ENCODE data around the gene CGNL1.

The CGNL1 gene

DNA sequence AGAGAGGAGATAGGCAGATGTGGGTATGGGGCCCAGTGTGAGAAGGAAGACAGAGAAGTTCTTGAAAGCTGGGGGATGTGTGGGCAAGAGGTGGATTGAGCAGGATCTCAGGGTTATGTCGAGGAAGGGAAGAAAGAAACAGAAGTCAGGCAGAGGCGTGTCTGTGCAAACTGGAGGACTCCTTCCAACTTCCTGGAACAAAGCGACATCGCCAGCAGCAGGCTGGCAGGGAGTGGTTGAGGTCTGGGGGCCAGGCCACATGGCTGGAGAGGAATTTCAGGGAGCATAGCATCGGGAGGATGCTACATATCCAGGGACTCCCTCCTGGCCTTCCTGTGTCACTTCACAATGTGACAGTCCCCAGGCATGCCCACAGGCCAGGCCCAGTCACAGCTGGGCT is 172.5 kb downstream of the CGNL1 start:
- no peak for DNase-seq (ENCODE audit: low read depth)

DNA sequence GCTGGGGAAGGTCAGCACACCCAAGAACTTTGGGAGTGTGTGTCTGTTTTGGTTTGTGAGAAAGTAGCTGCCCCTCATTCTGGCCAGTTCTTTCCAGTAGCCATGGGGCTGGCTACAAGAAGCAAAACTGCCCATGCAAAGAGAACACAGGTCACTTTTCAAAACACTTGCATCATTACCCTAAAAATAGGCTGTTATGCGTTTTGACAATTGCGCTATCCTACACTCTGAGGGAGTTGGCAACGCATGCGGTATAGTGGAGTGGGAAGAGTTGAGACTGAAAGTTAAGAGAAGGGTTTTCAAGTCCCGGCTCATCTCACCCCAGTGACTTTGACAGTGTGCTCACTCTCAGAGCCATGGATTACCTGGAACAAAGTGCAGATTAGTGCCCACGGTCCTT is 173.6 kb downstream of the CGNL1 start:
- DNase-seq (ENCODE audit: low read depth), result no peak

DNA sequence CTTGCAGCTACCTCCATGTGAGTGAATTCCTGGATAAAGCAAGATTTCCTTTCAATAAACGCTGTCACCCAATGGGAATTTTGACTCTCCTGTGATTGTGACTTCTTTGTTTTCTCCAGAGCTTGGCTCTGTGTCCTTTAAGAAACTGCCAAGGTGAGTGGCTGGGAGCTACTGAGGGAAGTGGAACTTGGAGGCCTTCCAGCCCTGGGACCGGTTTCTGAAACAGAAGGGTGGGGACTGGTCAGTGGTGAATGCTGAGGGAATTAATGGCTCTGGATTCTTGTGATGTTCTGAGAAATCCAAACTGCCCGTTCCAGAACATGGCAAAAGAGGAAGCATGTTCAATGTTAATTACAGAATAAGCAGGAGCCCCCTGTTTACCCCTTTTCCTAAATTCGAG is 174.3 kb downstream of the CGNL1 start:
- DNase-seq (ENCODE audit: low read depth), result no peak

DNA sequence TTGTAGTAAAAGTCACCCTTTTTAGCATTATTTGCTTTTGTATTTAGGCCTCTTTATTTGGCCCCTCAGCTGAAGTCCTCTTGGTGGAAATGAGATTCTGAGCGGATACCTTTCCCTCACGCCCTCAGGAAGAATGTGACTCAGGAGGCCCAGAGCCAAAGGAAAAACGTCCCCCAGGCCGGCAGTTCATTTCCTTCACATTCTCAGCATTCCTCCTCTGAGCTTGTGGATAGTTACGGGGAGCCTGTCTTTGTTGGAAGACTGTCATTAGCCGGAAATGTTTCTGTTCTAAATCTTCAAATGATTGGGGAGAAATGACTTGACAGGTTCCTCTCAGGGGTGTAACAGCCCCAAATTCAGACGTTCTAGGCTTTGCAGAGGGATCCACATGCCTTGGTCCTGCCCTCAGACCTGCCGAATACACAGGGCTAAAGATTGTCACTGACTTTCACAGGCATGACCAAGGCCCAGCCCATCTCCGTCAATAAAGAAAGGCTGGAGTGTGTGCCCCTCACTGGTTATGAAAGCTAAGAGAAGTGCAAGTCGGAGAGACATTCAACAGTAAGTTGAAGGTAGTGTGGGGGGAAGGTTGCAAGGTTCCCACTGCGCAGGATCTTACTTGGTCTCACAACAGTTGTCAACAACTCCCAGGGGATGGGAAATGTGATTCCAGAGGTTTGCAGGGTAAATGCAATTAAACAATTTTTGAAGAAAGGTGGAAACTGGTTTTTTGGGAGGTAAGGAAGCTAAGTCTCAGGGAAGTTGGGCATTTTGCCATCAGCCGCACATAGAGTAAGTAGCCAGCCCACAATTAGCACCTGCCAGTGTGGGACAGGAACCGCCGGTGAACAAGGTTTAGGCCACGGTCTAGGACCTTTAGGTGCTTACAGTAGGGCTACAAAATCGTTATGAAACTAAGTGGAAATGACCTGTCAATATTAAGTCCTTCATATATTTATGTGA is 175.7 kb downstream of the CGNL1 start:
- DNase-seq (ENCODE audit: low read depth), result peak; percentile 45

DNA sequence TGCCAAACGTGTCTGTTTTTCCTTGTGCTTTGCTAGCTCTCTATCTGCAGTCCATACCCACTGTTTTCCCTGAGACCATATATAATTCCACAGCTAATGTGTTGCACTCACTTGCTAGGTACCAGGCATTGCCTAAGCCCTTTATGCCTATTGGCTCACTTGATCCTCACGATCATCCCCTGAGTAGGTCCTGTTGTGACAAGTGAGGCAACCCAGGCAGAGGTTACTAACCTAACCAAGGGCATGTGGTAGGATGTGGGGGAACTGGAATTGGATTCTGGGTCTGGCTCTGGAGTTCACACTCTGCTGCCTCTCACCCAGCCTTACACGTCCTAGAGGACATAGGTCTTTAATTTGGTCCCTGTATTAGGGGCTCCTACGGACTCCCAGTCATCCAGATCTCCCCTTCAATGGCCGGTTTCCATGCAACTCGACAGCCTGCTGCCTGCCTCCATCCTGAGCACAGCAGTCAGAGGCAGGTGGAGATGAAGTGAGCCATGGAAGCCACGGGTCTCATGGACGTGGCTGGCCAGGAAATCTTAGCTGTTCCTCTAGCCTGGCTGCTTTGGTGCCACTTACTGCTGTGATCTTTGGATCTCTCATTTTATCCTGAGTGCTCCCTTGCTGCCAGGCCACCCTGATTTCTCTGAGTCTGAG is 176.5 kb downstream of the CGNL1 start:
- no peak for DNase-seq (ENCODE audit: low read depth)

DNA sequence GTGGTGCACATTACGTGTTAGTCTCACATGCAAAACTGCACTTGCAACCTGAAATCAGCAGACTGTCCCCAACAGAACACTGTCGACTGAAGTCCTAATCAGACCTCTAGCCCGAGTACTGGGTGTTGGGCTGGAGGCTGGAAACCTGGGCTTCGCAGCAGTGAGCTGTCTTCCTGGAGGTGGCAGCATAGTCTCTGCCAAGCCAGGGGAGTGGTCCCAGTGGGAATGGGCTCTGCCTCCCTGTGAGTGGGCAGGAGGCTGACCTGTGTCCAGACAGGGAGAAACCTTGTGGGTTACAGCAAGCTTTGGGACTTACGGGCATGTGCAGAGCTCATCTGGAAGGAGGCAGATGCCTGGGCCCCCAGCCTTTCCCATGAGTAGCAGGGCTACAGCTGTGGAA is 177.2 kb downstream of the CGNL1 start:
- no peak for DNase-seq (ENCODE audit: low read depth)

DNA sequence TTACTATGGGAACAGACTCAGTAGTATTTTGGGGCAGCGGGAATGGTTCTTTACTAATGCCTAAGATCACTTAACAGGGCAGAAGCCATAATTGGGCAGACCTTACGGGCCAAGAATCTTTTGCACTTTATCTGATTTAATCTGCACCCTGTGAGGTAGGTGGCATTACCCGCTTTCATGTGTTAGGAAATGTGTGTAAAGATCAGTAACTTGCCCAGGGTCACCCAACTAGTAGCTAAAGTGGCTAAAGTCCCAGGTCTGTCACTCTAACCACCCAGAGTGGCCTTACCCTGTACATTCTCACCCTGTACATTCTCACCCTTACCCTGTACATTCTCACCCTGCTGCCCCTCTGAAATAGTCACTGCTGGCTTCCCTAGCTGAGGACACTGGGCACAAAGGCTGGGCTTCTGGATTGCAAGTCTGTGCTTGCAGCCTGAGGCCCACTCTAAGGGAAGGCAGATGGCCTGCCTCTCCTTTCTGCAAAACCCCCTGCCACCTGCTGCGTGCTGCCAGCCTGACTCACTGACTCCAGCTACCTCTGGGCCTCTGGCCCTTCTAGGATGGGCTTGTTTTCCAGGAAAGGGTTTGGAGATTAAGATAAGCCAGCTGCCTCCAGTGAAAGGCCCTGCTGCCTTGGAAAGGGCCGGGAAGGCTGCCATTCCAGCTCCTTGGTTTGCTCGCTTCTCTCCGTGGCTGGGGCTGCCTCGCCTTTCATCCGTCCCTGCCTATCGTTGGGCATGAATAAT is 177.9 kb downstream of the CGNL1 start:
- DNase-seq (ENCODE audit: low read depth), result no peak

DNA sequence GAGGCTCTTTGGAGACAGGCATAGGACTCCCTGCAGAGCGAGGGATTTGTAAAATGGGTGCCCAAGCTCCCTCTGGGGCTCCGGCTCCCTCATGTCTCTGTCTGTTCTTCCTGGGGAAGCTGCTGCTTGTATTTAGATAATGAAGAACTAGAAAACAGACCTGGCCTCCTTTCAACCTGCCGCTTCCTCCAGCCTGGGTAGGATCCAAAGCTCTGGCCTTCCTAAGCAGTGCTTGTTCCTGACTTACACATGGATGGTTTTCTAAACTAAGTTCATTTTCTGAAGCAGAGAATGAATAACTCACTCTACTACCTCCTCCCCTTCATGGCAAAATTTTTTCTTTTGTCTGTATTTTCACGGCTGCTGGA is 178.5 kb downstream of the CGNL1 start:
- no peak for DNase-seq (ENCODE audit: low read depth)

DNA sequence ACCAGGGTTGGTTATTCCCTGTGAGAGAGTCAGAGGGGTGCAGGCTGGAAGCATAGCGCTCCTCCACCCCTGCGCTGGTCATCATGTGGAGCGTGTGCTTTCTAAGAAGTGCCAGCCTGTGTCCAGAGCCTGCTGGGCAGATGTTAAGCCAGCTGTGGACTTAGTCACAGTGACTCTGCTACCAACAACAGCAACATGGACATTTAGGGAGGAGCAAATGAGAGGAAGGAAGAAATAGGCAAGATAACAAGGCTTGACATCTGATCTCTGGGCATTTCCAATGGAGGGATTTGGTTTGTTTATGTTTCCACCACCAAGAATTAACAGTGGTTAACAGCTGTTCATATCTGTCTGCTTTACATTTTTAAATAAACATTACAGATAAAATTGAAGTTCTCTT is 179.0 kb downstream of the CGNL1 start:
- no peak for DNase-seq (ENCODE audit: low read depth)

DNA sequence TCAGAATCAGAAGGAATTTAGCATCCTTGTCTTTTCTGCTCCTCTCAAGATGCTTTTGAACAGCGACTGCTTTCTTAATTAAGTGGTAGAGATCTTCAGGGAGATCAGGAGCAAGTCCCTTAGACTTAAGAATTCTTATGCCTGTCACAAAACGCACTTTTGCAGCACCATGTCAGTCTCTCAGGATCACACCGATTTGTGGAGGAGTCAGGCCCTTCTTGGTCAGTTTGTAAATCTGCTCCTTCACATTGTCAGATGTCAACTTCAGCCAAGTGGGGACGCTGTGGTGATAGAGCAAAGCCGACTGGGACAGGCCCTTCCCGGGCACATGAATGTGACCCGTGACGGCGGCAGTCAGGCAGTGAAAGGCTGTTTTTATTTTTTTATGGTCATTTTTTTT is 179.7 kb downstream of the CGNL1 start:
- no peak for DNase-seq (ENCODE audit: low read depth)

DNA sequence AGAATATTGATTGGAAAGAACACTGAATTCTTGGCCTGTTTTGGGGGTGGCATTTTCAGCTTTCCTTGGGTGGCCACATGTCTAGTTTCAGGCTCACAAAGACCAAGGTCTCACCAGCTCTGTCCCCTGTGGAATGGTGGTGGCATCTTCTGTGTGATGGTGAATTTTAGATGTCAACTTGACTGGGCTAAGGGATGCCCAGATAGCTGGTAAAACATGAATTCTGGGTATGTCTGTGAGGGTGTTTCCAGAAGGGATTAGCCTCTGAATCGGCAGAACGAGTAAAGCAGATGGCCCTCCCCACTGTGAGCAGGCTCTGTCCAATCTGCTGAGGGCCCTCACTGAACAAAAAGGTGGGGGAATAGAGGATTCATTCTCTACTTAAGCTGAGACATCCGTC is 181.0 kb downstream of the CGNL1 start:
- no peak for DNase-seq (ENCODE audit: low read depth)

DNA sequence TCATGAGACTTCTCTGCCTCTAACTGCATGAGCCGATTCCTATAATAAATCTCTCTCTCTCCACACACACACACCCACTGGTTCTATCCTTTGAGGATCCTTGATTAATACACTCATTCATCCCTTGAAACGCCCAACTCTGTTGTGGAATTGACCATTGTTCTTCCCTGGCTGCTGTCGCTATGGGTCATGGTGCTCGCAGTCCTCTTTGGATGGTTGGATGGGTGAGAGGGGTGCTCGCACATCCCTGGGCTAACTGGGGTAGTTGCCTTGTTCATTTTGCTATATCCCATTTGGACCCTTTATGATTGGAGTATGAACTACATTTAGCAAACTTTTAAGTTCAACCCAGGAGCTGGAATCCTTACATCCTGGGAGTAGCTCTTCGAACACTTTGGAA is 181.5 kb downstream of the CGNL1 start:
- DNase-seq (ENCODE audit: low read depth), result no peak

DNA sequence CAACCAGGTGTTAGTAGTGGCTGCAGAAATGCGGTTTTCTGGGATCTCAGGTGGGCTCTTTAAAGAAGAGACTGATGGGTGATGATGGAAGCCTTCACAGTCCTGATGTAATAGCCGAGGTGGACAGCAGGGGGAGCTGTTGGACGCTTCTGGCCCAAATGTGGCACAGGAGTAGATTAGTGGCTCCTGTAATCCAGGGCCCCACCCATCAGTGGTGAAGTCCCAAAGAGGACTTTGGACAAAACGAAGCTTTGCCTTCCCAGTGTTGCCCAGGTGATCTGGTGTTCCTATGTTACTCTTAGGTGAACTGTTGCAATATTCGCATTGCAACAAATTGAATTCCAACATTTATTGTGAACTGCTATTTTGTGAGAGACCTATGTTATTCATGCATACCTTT is 183.6 kb downstream of the CGNL1 start:
- DNase-seq (ENCODE audit: low read depth), result no peak

DNA sequence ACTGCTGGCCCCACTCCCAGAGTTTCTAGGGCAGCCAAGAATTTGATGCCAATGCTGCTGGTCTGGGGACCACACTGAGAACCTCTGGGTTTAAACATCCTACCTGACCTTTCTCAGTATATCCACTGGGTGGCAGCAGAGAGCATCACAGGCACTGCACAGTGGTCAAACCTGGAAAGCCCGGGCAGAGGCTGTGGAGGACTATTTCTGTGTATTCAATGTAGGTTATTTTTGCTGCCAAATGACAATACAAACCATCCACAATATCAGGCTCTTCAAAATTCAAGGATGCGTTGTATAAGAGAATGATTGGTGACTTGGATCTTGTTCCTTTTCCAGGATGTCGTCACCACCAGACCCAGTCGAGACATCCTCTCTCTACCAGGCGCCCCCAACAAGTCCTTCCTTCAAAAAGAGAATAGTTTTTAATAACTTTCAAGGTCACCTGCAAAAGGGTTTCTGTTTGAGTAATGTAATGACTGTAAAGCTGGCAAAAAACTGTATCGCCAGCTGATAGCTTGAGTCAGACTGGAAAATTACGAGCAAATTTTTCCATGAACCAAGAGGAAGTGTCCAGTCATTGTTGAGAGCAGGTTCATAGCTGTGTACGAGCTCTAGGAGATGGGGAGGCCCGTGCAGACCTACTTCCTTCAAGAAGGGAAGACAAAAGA is 184.9 kb downstream of the CGNL1 start:
- peak; percentile 34 for DNase-seq (ENCODE audit: low read depth)

DNA sequence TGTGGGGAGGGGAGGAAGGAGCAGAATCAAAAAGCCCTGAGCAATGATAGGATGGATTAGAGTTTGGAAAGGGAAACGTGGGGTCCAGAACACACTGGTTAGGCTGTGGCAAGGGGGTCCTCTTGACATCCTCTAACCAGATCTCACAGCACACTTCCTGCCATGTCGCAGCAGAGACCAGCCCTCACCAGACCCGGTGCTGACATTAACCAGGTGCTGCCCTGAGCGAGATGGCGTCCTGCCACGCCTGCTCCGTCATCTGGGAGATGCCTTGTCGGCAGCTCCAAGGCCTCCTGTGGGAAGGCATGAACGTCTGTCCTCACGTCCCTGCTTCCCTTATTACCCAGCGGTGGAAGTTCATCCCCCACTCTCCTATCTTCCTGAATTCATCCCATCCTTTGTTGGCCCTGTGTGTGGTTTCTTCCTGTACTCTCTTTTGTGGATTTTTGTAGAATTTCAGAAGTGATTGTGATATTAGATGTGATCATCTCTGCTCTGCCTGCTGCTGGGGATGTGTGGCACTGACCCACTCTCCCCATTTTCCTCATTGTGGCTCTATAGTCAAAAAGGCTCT is 186.0 kb downstream of the CGNL1 start:
- no peak for DNase-seq (ENCODE audit: low read depth)

DNA sequence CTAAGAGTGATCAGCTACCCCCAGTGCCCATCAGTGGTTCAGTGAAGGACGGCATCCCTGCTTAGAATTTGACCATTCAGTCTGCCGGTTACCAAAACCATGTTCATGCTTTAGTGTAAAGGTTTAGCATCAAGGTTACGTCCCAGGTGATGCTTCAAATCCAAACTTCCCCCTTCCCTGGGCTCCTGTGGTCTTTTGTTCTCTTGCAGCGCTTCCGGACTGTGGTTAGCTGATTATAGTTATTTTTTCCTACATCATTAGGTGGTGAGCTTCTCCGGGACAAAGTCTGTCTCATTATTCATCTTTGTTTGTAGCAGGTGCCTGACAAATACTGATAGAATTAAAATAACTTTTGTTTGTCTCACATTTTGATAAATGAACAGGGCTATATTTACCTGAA is 187.1 kb downstream of the CGNL1 start:
- DNase-seq (ENCODE audit: low read depth), result no peak

DNA sequence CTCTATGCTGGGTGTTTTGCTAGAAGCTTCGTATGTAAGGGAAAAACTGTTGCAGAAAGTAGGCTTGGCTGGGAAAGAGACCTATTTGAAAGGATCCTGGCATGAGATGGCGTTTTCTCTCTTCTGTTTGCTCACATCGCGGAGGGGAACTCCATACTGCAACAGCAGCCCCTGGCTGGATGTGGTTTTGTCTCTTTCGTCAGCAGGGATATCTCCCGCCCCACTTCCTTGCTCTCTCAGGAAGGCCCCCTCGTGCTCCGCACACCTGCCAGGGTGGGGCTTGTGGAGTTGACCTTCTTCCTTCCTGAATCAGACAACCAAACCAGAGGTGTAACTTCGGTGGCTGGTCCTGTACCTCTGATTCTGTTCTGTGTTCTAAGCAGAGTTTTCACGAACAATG is 189.0 kb downstream of the CGNL1 start:
- DNase-seq (ENCODE audit: low read depth), result no peak

DNA sequence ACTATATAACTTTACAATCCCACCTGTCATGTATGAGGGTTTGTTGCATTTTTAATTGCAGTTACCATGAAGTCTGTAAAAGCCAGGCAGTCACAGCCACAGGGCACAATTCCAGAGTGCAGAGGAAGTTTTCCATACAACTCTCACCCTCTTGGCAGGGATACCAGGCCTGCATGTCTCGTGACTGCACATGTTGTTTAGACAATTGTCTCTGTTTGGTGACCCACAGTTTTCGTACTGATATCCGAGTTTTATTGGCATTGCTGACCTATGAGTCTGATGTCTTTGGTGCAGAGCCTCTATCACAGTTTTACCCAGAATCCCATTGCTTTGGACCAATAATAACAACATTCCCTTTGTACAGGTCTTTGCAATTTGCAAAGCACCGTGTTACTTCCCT is 190.5 kb downstream of the CGNL1 start:
- DNase-seq (ENCODE audit: low read depth), result peak; percentile 7

DNA sequence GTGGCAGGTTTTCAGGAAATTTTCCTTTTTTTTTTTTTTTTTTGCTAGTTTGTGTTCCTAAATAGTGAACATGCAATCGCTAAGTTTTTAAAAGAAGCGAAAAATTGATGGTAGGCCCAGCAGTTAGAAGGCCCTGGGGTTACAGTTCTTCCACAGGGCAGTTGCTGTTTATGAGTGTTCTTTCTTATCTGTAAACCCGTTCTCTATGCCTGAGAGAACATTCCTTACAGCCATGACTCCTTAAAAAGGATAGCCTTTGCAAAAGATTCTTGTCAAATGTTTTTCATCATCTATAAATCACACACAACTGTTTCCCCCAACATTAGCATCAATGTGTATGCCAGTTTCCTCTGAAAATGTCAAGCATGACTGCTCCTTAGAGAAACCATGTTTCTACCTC is 191.6 kb downstream of the CGNL1 start:
- no peak for DNase-seq (ENCODE audit: low read depth)

DNA sequence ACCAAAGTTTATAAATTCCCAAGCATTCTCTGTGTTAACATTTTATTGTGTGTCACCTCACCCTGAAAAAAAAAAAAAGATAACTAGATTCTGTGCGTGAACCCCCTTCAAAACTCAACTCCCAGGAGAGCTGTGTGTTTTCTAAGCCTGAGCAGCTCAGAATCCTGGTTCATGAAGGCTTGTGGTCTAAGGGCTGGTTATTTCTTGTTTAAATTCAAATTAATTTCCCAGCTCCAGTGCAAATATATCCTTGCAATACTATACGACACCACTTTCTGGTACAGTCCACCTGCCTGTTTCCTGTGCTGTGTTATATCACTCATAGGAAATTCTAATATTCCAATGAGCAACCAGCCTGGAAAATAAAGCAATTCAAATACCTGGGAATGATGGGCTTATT is 192.0 kb downstream of the CGNL1 start:
- no peak for DNase-seq (ENCODE audit: low read depth)

DNA sequence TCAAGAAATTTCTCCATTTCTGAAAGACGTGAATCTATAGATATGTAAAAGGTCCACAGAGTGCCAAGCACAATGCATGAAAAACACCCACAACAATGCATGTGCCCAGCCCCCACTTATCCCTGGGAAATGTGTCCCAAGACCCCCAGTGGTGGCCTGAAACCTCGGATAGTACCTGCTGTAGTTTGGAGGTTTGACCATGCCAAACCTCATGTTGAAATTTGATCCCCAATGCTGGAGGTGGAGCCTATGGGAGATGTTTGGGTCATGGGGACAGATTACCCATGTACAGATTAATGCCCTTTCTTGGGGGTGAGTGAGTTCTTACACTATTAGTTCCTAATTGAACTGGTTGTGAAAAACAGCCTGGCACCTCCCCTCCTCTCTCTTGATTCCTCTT is 194.0 kb downstream of the CGNL1 start:
- DNase-seq (ENCODE audit: low read depth), result no peak

DNA sequence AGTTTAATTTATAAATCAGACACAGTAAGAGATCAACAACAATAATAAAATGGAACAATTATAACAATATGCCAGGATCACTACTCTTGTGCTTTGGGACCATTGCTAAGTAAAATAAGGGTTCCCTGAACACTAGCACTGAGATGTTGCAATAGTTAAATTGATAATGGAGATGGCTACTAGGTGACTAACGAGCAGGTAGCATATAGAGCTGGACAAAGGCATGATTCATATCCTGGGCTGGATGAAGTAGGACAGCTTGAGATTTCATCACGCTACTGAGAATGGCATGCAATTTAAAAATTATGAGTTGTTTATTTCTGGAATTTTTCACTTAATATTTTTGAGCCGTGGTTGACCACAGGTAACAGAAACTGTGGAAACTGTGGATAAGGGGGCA is 194.7 kb downstream of the CGNL1 start:
- peak; percentile 23 for DNase-seq (ENCODE audit: low read depth)
